Measurements from ENCODE around the gene HLA-DRA. TPM values are rescaled to one million over a fixed set of nuclear protein-coding genes. Genes with fewer than 3 reads are reported as not detected.

HLA-DRA gene
- 10 to 100 TPM; 50.0 to 79.3 (median 62.3) TPM for polyA plus RNA-seq (ENCODE audit: insufficient read depth in 1 of 5, insufficient read length in 5 of 5, low replicate concordance in 1 of 5)
- long read RNA-seq, donor 1, transcript HLA-DRA-202 (5 exons, 1,280 nt): major isoform, 41 of 47 reads
- long read RNA-seq, donor 1, partial matches to known transcripts: 5 of 47 reads
- long read RNA-seq, donor 1, other reads (novel, unspliced or antisense): 0 of 47 reads
- long read RNA-seq, donor 2, transcript HLA-DRA-202 (5 exons, 1,280 nt): major isoform, 20 of 20 reads
- long read RNA-seq, donor 2, partial matches to known transcripts: 0 of 20 reads
- long read RNA-seq, donor 2, other reads (novel, unspliced or antisense): 0 of 20 reads
- long read RNA-seq, donor 3, transcript HLA-DRA-202 (5 exons, 1,280 nt): major isoform, 41 of 70 reads
- long read RNA-seq, donor 3, partial matches to known transcripts: 29 of 70 reads
- long read RNA-seq, donor 3, other reads (novel, unspliced or antisense): 0 of 70 reads
- long read RNA-seq, donor 4, transcript HLA-DRA-202 (5 exons, 1,280 nt): major isoform, 21 of 28 reads
- long read RNA-seq, donor 4, partial matches to known transcripts: 7 of 28 reads
- long read RNA-seq, donor 4, other reads (novel, unspliced or antisense): 0 of 28 reads
- long read RNA-seq, donor 5, transcript HLA-DRA-202 (5 exons, 1,280 nt): major isoform, 26 of 31 reads
- long read RNA-seq, donor 5, partial matches to known transcripts: 5 of 31 reads
- long read RNA-seq, donor 5, other reads (novel, unspliced or antisense): 0 of 31 reads
- long read RNA-seq, donor 6, transcript HLA-DRA-202 (5 exons, 1,280 nt): major isoform, 37 of 49 reads
- long read RNA-seq, donor 6, partial matches to known transcripts: 12 of 49 reads
- long read RNA-seq, donor 6, other reads (novel, unspliced or antisense): 0 of 49 reads
- long read RNA-seq, donor 7, transcript HLA-DRA-202 (5 exons, 1,280 nt): major isoform, 21 of 21 reads
- long read RNA-seq, donor 7, partial matches to known transcripts: 0 of 21 reads
- long read RNA-seq, donor 7, other reads (novel, unspliced or antisense): 0 of 21 reads
- long read RNA-seq, donor 8, transcript HLA-DRA-202 (5 exons, 1,280 nt): major isoform, 17 of 17 reads
- long read RNA-seq, donor 8, partial matches to known transcripts: 0 of 17 reads
- long read RNA-seq, donor 8, other reads (novel, unspliced or antisense): 0 of 17 reads

- peak; percentile 18 to 52 for DNase-seq
Measured at GRCh38 chr6:32439602-32440214, at the start of gene HLA-DRA. Gene HLA-DRA, plus strand, starts transcription at chr6:32439887. Its CDS starts 64 bp downstream, at chr6:32439951.

DNA sequence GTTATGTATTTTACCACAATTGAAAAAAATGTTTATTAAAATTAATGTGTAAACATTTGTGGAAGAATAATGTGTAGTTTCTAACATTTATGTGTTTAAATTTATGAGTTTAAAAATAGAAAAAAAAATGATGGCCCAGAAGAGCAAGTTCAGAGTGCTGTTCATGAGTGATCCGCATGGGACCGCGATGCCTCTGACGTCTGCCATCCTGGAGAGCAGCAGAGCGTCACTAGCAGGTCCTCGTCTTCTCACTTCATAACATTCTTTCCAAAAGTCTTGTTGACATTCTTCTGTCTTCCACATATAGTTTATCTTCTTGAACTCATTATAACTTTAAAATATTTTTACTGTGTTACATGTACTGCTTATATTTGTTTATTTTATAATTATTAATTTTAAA lies 48.2 kb upstream of the HLA-DRA start:
- DNase-seq: no peak

- no peak for DNase-seq
Measured at GRCh38 chr6:32393665-32394420, 45.8 kb upstream of the HLA-DRA start.

- no peak for DNase-seq
Measured at GRCh38 chr6:32396028-32396427, 43.7 kb upstream of the HLA-DRA start.

DNA sequence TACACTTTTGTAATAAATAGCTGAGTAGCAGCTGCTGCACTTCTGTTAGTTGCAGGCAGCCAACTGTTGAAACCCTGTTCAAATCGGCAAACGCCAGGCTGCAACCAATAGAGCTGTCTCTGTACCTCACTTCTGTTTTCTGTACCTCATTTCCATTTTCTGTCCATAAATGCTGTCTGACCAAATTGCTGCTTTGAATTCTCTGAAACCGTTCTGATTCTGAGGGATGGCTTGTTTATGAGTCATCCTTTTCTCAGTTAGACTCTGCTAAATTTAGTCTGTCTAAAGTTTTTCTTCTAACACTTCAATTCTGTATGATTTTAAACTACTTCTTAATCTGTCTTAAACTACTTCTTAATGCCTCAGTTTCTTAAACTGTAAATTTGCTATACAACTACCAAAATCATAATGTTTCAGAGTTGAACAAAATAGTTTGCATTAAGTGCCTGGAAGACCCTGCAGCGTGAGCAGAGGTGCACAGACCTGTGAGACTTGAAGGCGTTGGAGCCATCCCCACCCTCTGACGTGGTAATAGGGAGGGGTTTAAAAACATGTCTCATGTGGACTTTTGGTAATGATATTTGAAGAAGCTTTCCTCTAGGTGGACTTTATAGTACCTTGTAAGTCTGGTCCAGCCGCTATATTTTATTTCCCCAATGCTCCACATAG lies 42.3 kb upstream of the HLA-DRA start:
- DNase-seq: no peak

DNA sequence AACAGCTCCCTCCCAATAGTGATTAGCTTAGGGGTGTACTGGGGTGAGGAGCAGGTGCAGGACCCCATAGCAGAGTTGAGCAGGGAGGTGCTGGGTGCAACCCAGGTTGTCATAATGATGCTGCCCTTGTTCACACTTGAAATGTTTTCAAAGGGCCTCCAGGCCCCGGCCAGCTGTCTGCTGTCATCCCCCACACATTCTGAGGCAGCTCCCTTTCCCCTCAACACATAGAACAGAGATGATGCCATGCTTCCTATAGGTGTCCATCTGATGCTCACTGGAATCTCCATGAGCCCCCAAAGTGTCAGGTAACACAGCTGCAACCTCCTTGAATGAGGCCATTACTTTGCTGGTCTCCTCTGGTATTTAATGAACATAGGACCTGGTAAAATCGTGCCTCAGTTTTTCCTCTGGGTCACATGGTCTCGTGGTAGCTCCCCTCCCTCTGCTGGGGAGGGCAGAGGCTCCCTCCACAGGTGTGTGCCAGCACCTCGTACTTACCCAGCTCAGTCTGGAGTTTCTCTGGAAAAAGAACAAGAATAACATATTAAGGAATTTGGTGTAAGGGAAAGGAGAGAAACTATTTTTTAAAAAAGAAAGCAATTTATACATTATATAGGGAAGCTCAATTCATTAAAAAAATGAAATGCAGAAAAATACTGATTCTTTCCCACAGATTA lies 38.3 kb upstream of the HLA-DRA start:
- DNase-seq: no peak

- no peak for DNase-seq
Measured at GRCh38 chr6:32402812-32403211, 36.9 kb upstream of the HLA-DRA start.

- no peak for DNase-seq
Measured at GRCh38 chr6:32405656-32406055, 34.0 kb upstream of the HLA-DRA start.

- DNase-seq: no peak
Measured at GRCh38 chr6:32406197-32406596, 33.5 kb upstream of the HLA-DRA start.

GRCh38 chr6:32406857-32407256 lies 32.8 kb upstream of the HLA-DRA start, which contains the start of gene BTNL2:
Gene BTNL2, minus strand, starts transcription at chr6:32407181. Its CDS starts 58 bp downstream, at chr6:32407123.
- DNase-seq: no peak

- DNase-seq: no peak
Measured at GRCh38 chr6:32410906-32411305, 28.8 kb upstream of the HLA-DRA start.

- no peak for DNase-seq
Measured at GRCh38 chr6:32411566-32412327, 27.9 kb upstream of the HLA-DRA start.

DNA sequence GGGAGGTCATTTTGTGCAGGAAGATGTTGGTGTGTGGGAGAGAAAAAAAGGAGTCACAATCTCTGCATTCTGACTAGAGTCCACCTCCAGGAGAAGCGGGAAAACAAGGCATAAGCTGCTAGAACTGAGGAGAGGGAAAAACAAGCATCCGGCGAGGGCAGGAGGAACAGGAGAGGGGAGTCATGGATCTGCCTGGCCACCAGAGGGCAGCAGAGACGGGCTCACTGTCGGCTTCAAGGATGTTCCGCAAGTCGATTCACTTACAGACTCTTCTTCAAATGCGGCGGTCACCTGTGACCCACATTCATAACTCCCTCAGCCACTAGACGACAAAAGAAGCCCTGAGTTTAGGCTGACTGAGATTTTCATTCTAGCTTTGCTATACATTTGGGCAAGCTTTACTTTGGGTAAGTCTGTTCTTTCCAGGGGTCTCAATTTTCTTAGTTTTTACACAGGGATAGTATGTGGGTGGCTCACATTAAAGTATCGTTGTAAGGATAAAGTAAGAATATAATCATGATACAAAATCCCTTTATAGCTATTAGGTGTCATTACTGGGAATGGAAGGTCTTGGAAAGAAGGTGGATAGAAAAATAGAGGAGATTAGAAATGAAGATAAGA lies 26.1 kb upstream of the HLA-DRA start:
- peak; percentile 45 to 67 for DNase-seq

GRCh38 chr6:32415521-32416019 lies 24.1 kb upstream of the HLA-DRA start:
- peak; percentile 30 to 67 for DNase-seq

DNA sequence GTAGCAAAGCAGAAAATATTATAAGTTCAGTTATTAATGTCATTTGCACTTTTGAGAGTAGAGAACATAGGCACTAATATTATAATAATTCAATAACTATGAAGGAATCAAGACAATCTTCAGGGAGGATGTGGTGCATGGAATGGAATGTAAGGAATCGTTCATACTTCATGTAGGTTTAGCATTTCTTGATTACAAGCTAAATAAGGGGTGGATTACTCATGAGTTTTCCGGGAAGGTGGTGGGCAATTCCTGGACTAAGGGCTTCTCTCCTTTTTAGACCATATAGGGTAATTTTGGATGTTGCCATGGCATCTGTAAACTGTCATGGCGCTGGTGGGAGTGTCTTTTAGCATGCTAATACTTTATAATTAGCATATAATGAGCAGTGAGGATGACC lies 23.7 kb upstream of the HLA-DRA start:
- no peak for DNase-seq

- no peak for DNase-seq
Measured at GRCh38 chr6:32424589-32425300, 14.9 kb upstream of the HLA-DRA start.

GRCh38 chr6:32426338-32426737 lies 13.3 kb upstream of the HLA-DRA start:
- no peak for DNase-seq
